NCI-H460 (cell line): Measurements from ENCODE around the gene PTPN1. TPM values are rescaled to one million over a fixed set of nuclear protein-coding genes. Genes with fewer than 3 reads are reported as not detected.

ENCODE experiments used
- DNase-seq: peaks from one replicate; pipeline ENCODE4 v3.0.0-alpha.2; 2016; ENCODE audit warnings: low read depth; ENCODE audit errors: extremely low read depth
- total RNA-seq: library from RNA; depleted of rRNA; stranded (reverse); fragments of >200 nt; shearing (Covaris generic); gene quantifications from 2 replicates; pipeline ENCODE4 v1.2.3, GENCODE V29; 2014

The PTPN1 gene
- total RNA-seq, 1 experiment from 2014 or later = 26.5 TPM

- no peak for DNase-seq
These were observed 741 bp downstream of the PTPN1 start for GRCh38 chr20:50510706-50511542.

DNA sequence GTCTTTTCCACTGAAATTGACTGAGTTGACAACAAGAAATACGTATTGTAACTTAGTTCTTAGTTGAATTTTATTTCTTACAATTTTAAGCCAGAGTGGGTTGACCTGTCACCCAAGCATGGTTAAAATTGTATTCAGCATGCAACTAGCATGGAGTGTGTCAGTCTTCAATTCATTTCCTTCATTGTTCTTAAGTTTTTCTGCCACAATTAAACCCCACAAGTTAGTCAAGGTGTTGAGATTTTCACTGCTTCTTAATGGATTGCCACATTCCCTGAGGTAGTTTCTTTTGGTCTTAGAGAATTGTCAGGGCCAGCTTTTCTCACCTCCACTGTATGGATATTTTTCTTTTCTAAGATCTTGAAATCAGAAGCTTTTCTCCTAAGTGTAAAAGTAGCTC lies 2.1 kb downstream of the PTPN1 start:
- no peak for DNase-seq

DNA sequence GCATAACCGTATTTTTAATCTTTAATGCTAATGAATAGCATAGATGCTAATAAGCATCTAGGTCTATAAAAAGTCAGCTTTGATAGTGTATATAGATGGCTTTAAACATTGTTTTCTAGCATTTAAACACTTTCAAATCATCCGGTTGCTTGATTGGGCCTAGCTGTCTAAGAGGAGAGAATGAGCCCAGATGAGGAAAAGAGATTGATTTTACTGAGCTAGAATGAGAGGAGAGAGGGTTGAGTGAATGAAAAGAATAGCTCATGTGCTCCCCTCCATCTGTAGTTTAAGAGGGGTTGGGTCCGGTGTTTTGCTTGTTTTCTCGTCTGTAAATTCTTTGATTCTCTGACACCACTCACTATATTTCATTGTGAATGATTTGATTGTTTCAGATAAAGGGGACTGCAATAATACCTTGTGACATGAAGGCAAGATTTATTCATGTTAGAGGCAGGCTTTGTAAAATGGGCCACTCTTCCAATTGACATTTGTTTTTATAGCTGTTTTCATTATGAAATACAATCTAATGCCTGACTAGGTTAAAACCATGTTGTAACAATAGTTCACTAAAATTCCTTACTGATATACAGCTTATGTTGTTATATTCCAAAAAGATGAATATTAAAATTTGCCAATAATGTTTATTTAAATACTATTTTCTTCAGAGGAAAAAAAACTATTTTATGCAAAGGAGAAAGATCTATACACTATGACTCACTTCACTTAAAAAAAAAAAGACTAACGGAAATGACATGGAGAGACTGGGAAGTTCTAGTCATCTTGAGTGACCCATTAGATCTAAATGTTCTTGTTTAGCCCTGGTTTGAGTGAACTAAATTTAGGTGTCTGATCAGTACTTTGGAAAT lies 3.2 kb downstream of the PTPN1 start:
- DNase-seq = no peak

- DNase-seq = no peak
These were observed 3.8 kb downstream of the PTPN1 start for GRCh38 chr20:50514035-50514337.

- no peak for DNase-seq
These were observed 4.6 kb downstream of the PTPN1 start for GRCh38 chr20:50514750-50515149.

GRCh38 chr20:50515471-50516106 lies 5.4 kb downstream of the PTPN1 start:
- no peak for DNase-seq

- DNase-seq = no peak
These were observed 6.2 kb downstream of the PTPN1 start for GRCh38 chr20:50516180-50516934.

DNA sequence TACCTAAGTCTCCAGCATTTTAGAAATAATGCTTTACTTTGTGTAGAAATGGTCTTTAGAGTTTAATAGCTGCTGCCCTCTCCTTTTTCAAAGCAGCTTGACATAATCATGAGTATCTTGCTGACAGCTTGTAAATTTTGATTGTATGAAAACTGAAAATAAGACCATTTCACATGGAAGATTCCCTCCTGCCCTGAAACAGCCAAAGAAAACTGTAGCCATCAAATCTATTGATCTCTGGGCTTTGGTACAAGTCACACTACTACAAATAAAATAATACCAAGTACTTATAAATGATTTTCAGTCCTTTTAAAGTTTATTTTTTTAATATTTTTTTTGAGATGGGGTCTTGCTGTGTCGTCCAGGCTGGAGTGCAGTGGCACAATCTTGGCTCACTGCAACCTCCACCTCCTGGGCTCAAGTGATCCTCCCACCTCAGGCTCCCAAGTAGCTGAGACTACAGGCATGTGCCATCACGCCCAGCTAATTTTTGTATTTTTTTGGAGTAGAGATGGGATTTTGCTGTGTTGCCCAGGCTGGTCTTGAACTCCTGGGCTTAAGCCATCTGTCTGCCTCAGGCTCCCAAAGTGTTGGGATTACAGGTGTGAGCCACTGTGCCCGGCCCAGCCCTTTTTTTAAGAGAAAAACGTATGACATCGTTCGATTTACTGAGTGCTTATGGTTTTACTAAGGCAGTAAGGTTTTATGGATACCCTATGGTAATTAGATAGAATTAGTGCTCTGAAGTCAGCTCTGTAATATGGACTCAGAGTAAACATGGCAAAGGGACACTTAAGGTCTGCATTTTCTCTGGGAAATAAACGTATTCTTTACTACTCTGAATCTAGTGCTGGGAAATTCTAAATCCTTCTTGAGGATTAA lies 7.0 kb downstream of the PTPN1 start:
- DNase-seq = no peak

- no peak for DNase-seq
These were observed 7.6 kb downstream of the PTPN1 start for GRCh38 chr20:50517817-50518154.

- no peak for DNase-seq
These were observed 8.1 kb downstream of the PTPN1 start for GRCh38 chr20:50518270-50518721.

- no peak for DNase-seq
These were observed 9.0 kb downstream of the PTPN1 start for GRCh38 chr20:50519036-50519762.

GRCh38 chr20:50520222-50520880 lies 10.2 kb downstream of the PTPN1 start:
- no peak for DNase-seq

DNA sequence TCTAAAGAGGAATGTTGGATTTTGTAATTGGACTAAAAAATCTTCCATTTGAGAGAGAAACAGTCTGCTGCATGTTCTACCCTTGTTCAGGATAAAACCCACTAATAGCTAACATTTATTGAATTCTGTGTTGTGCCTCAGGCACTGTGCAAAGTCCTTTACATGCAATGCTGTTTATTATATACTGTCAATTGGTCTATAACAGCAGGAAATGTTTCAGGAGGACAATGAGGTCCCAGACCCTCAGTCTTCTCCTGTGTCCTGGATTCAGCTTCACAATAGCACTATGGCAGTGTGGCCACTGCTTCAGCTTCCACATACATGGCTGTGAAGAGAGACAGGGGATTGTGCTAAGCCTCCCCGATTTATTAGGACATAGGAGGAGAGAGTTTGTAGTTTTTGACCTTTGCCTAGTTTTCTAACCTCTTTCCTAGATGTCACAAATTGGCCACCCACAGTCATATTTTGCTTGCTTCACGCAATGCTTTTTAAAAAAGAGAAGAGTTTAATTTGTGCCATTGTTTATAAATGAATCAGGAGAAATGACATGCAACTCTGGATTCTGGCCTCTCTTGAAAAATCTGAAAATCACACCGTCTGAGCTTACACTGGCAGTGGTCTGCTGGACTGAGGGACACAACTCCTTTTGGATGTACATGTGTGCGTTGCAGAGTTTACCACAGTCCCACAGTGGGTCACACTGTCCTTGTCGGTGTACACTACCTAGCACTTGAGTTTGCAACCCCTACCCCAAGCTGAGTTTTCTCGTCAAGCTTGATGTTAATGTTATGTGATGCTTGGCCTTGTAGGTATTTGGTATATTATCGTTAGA lies 11.3 kb downstream of the PTPN1 start:
- no peak for DNase-seq

DNA sequence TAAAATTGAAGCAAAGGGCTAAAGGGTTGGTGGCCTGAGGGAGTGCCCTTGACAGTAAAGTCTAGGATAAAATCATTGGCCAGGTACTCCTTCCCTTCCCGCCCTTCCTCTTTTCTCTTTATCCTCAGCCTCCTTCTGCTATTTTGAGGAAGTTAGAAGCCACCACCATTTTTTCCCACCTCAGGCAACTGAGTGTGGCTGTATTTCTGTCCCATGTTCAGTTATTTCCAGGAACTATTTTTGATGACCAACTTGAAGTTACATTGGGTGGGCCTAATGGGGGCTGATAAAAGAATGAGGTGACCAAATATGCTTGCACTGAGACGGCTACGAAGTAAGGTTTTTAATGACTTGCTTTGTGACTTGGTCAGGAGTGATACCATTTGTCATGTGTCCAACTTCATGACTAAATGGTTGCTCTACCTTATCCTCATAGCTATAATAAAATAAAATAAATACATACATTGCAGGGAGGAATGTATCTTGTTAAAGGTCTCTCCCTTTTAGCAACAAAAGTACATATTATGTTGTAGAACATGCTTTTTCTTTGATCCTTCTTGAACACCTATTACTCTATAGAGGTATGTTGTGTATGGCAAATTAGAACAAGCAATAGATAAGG lies 12.0 kb downstream of the PTPN1 start:
- DNase-seq = no peak

GRCh38 chr20:50523552-50524167 lies 13.5 kb downstream of the PTPN1 start:
- no peak for DNase-seq

DNA sequence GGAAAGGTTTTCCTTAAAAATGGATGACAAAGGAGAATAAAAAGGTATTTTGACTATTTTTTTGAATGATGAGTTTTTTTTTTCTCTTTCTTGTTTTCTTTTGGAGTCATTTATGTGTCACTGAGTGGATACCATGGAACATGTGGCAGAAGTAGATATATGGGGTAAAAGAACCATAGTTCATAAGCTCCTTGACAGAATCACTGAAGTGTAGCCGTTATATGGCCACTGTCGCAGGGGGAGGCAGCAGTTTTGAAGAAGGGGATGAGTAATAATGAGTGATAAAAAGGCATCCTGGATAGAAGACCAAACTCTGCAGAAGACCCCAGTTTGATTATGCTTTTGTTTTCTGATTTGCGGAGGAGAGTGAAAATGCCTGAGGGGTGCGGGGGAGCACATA lies 15.5 kb downstream of the PTPN1 start:
- no peak for DNase-seq
